Mesendoderm (in vitro differentiated cells): ENCODE results near the gene TIMM22.

Experiments
- DNase-seq: peaks from one replicate; pipeline ENCODE4 v3.0.0; 2013
- H2AK5ac ChIP-seq: 2 replicates; pipeline ENCODE4 v1.6.1; 2013; ENCODE audit warnings: low read length, inconsistent platforms
- H2BK120ac ChIP-seq: 2 replicates; pipeline ENCODE4 v1.6.1; 2013; ENCODE audit warnings: low read depth, mild to moderate bottlenecking, low read length, moderate library complexity, mixed read lengths
- H2BK15ac ChIP-seq: replicated peaks from 2 replicates; pipeline ENCODE4 v1.6.1; 2013; ENCODE audit warnings: low read depth, mild to moderate bottlenecking, moderate library complexity
- H2BK5ac ChIP-seq: 2 replicates; pipeline ENCODE4 v1.6.1; 2013; ENCODE audit warnings: low read length, inconsistent platforms
- H3K18ac ChIP-seq: 2 replicates; pipeline ENCODE4 v1.6.1; 2013; ENCODE audit warnings: mild to moderate bottlenecking, low read length, mixed read lengths
- H3K23ac ChIP-seq: one replicate; pipeline ENCODE4 v1.6.1; 2013; ENCODE audit warnings: low read length
- H3K27ac ChIP-seq: 2 replicates; pipeline ENCODE4 v1.5.1; 2013; ENCODE audit warnings: low read depth, mild to moderate bottlenecking, inconsistent platforms, low read length, moderate library complexity
- H3K27me3 ChIP-seq: 2 replicates; pipeline ENCODE4 v1.6.1; 2013; ENCODE audit warnings: low read length, control low read depth, mild to moderate bottlenecking, inconsistent platforms; ENCODE audit not compliant: insufficient read depth, poor library complexity
- H3K36me3 ChIP-seq: 2 replicates; pipeline ENCODE4 v1.6.1; 2013; ENCODE audit warnings: low read length, inconsistent platforms; ENCODE audit not compliant: control insufficient read depth, insufficient read depth
- H3K4ac ChIP-seq: one replicate; pipeline ENCODE4 v1.6.1; 2013; ENCODE audit warnings: low read depth, mild to moderate bottlenecking, low read length, moderate library complexity
- H3K4me1 ChIP-seq: 2 replicates; pipeline ENCODE4 v1.6.1; 2013; ENCODE audit warnings: low read depth, low read length, inconsistent platforms; ENCODE audit not compliant: control insufficient read depth
- H3K4me2 ChIP-seq: 2 replicates; pipeline ENCODE4 v1.6.1; 2013; ENCODE audit warnings: low read length
- H3K4me3 ChIP-seq: 2 replicates; pipeline ENCODE4 v1.5.1; 2013; ENCODE audit warnings: mild to moderate bottlenecking, low read length
- H3K56ac ChIP-seq: one replicate; pipeline ENCODE4 v1.6.1; 2013; ENCODE audit warnings: low read length
- H3K79me1 ChIP-seq: 2 replicates; pipeline ENCODE4 v1.6.1; 2013; ENCODE audit warnings: low read length, inconsistent platforms
- H3K79me2 ChIP-seq: 2 replicates; pipeline ENCODE4 v1.6.1; 2013; ENCODE audit warnings: mild to moderate bottlenecking, low read length; ENCODE audit not compliant: control insufficient read depth, insufficient read depth
- H3K9ac ChIP-seq: 2 replicates; pipeline ENCODE4 v1.6.1; 2013; ENCODE audit warnings: low read length, inconsistent platforms
- H4K5ac ChIP-seq: one replicate; pipeline ENCODE4 v1.6.1; 2013; ENCODE audit warnings: low read length
- H4K8ac ChIP-seq: one replicate; pipeline ENCODE4 v1.6.1; 2013; ENCODE audit warnings: low read depth, mild to moderate bottlenecking, control low read depth, low read length, moderate library complexity
- WGBS: extraction: QIAGEN DNeasy Blood & Tissue Kit; methylation state at CpG from one replicate; pipeline ENCODE4 v1.1.7; 2013; ENCODE audit warnings: low lambda C conversion rate, missing lambda C conversion rate; ENCODE audit not compliant: insufficient coverage; ENCODE audit errors: extremely low coverage; 5-methylcytosine and 5-hydroxymethylcytosine counted together

TIMM22 gene

GRCh38 chr17:1003972-1004768, 7.2 kb downstream of the TIMM22 start:
- Histone ChIP-seq H3K4me2 (no peak overlapping the region), H2BK120ac (no peak overlapping the region), H3K23ac (no peak overlapping the region), H3K27me3 (no peaks in the 10 kb centered on the region), H3K56ac (no peak overlapping the region), H3K79me2 (no peaks in the 10 kb centered on the region), H2BK15ac (no peak overlapping the region), H3K18ac (no peak overlapping the region), H3K9ac (no peak overlapping the region), H3K4me1 (no peaks in the 10 kb centered on the region), H4K8ac (no peak overlapping the region), H2BK5ac (no peak overlapping the region), H3K4ac (no peak overlapping the region), H4K5ac (no peak overlapping the region), H3K79me1 (peaks cover 2% of the 10 kb centered on the region), H3K36me3 (peaks cover 7% of the 10 kb centered on the region), H3K4me3 (no peak overlapping the region), H3K27ac (no peak overlapping the region), H2AK5ac (no peak overlapping the region)
- no peak for DNase-seq
- WGBS = no CpG with 5 or more reads among the region's 30 CpGs

GRCh38 chr17:1004769-1005295, 7.9 kb downstream of the TIMM22 start:
- Histone ChIP-seq H3K18ac (no peak overlapping the region), H3K9ac (no peak overlapping the region), H3K56ac (no peak overlapping the region), H4K5ac (no peak overlapping the region), H3K79me2 (no peaks in the 10 kb centered on the region), H2AK5ac (no peak overlapping the region), H3K4me2 (no peak overlapping the region), H3K27ac (no peak overlapping the region), H3K4me1 (no peaks in the 10 kb centered on the region), H4K8ac (no peak overlapping the region), H3K79me1 (no peaks in the 10 kb centered on the region), H3K23ac (no peak overlapping the region), H2BK120ac (no peak overlapping the region), H3K4ac (no peak overlapping the region), H2BK15ac (no peak overlapping the region), H3K27me3 (no peaks in the 10 kb centered on the region), H3K4me3 (no peak overlapping the region), H3K36me3 (peaks cover 7% of the 10 kb centered on the region), H2BK5ac (no peak overlapping the region)
- WGBS = no CpG with 5 or more reads among the region's 13 CpGs
- DNase-seq = peak; percentile 67

DNA sequence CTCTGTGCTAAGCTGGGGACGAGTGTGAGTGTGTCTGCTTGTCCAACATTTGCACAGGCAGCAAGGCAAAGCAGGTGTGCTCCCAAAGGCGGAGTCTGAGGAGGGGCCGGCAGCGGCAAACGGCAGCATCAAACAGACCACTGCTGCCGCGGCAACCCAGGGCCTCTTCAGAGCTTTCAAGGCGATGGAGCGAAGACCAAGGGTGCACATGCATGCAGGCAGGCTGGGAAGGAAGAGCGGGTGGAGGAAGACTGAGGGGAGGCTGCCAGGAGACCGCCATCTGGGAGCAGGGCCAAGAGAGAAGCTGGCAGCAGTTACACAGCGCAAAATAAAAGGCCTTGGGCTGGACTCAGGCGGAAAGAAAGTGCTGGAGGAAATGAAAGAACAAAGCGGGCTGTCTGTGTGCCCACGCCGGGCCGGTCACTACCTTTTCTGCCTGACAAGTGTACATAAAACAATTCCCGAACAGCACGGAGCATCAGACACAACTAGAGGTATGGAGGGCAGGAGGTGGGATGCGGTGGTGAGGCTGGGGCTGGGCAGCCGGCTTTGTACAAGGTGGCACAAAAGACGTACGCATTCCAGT, 8.5 kb downstream of the TIMM22 start:
- Histone ChIP-seq H3K4me3 (no peak overlapping the region), H3K56ac (no peak overlapping the region), H2BK5ac (no peak overlapping the region), H2BK120ac (no peak overlapping the region), H4K5ac (no peak overlapping the region), H3K4me1 (no peaks in the 10 kb centered on the region), H3K27me3 (no peaks in the 10 kb centered on the region), H4K8ac (no peak overlapping the region), H3K4ac (no peak overlapping the region), H3K23ac (no peak overlapping the region), H3K79me1 (no peaks in the 10 kb centered on the region), H3K18ac (no peak overlapping the region), H3K36me3 (peaks cover 5% of the 10 kb centered on the region), H2BK15ac (no peak overlapping the region), H3K27ac (no peak overlapping the region), H2AK5ac (no peak overlapping the region), H3K79me2 (no peaks in the 10 kb centered on the region), H3K4me2 (no peak overlapping the region), H3K9ac (no peak overlapping the region)
- DNase-seq = peak; percentile 26
- WGBS = no CpG with 5 or more reads among the region's 23 CpGs

DNA sequence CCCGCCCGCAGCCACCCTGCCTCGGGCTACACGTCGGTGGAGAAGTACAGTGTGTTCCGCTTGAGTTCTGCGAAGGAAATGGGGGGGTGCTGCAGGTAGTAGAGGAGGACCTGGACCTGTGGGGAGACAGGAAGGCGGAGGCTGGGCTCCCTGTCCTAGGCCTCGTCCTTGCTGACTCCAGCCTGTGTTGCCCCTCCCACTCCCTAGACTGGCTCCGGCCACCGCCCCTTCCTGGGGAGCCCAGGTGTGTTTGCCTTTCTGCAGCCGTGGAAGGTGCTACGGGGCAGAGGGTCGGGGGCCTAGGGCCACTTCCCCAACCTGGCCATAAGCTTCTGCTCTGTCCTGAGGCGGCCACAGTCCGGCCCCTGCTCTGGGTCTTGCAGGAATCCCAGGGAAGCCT, 9.1 kb downstream of the TIMM22 start:
- Histone ChIP-seq H3K4me3 (no peak overlapping the region), H4K5ac (no peak overlapping the region), H3K4me2 (no peak overlapping the region), H4K8ac (no peak overlapping the region), H2BK120ac (no peak overlapping the region), H3K79me2 (no peaks in the 10 kb centered on the region), H3K27ac (no peak overlapping the region), H3K23ac (no peak overlapping the region), H2BK5ac (no peak overlapping the region), H3K36me3 (peaks cover 3% of the 10 kb centered on the region), H3K56ac (no peak overlapping the region), H3K18ac (no peak overlapping the region), H3K79me1 (no peaks in the 10 kb centered on the region), H2BK15ac (no peak overlapping the region), H2AK5ac (no peak overlapping the region), H3K4ac (no peak overlapping the region), H3K27me3 (no peaks in the 10 kb centered on the region), H3K9ac (no peak overlapping the region), H3K4me1 (no peaks in the 10 kb centered on the region)
- no CpG with 5 or more reads among the region's 16 CpGs for WGBS
- DNase-seq = no peak

DNA sequence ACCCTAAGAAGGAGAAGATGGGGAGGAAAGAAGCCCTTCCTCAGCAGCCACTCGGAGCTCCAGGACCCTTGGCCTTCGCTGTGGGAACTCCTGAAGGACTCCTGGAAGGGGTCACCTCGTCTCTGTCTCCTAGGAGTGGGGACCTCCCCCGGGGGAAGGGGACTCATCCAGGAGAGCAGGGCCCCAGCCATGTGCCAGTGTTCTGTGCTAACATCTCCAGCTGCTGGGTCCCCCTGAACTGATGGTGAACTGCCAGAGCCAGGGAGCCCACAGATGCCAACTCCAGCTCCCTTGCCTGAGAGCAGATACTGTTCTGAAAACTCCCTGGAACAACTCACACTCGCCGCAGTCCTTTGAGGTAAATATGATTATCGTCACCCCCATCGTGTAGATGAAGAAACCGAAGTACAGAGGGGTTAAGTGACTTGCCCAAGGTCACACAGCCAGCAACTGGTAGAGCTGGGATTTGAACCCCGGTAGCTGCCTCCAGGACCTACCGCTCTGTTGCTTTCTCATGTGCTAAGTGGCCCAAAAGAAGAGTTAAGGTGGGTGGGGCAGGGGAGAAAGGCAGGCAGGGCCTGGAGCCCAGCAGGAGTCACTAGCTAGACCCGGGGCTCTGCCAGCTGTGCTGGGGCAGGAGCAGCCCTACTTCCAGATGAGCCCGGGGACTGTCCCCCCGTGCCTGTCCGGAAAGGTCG, 10.5 kb downstream of the TIMM22 start:
- H2BK120ac ChIP-seq = no peak overlapping the region
- no peak overlapping the region for H4K8ac ChIP-seq
- no peak overlapping the region for H3K23ac ChIP-seq
- H3K4ac ChIP-seq = no peak overlapping the region
- H3K4me1 ChIP-seq = no peaks in the 10 kb centered on the region
- no peak overlapping the region for H3K27ac ChIP-seq
- no CpG with 5 or more reads among the region's 16 CpGs for WGBS
- no peak overlapping the region for H4K5ac ChIP-seq
- no peak overlapping the region for H2AK5ac ChIP-seq
- H3K9ac ChIP-seq = no peak overlapping the region
- no peak overlapping the region for H3K18ac ChIP-seq
- no peak overlapping the region for H3K56ac ChIP-seq
- no peak overlapping the region for H2BK15ac ChIP-seq
- H2BK5ac ChIP-seq = no peak overlapping the region
- DNase-seq = no peak
- no peaks in the 10 kb centered on the region for H3K36me3 ChIP-seq
- H3K4me2 ChIP-seq = no peak overlapping the region
- H3K27me3 ChIP-seq = no peaks in the 10 kb centered on the region
- H3K79me2 ChIP-seq = no peaks in the 10 kb centered on the region
- H3K79me1 ChIP-seq = no peaks in the 10 kb centered on the region
- H3K4me3 ChIP-seq = no peak overlapping the region
